ENCODE data around the gene TOP2B.

TOP2B gene

DNA sequence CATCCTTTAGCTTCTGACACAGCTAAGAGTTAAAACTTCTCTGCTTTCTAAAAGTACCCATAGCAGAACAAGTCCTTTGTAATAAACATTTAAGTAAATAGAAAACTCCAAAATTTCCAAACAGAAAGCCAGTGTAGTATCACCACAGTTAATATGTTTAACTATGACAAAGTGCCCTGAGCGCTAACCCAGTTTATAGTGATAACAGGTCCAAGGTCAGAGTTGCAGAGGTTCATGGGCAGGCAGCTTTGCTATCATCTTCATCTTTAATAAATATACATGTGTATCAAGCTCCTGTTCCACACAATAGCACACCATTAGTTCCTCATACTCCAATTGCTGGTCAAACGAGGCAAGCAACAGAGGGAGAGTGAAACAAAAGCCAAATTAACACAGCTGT is 12.4 kb upstream of the TOP2B start:
- DNase-seq (ENCODE audit: low spot score) = no peak

DNA sequence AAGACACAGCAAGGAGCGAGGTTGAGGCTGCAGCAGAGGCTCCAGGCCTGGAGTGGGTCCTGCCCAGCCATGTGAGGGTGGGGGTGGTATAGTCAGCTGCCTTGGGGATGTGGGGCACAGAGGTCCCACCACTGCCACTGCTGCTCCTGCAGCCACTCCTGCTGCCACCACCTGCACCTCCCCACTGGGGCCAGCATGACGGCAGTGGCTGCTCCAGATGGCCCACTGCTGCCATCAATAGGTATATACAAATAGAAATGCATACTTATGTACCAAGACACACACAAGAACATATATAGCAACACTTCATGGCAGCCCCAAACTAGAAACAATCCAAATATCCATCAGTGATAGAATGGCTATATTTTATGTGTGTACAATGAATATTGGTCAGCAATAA is 10.0 kb upstream of the TOP2B start:
- DNase-seq (ENCODE audit: low spot score) = no peak

DNA sequence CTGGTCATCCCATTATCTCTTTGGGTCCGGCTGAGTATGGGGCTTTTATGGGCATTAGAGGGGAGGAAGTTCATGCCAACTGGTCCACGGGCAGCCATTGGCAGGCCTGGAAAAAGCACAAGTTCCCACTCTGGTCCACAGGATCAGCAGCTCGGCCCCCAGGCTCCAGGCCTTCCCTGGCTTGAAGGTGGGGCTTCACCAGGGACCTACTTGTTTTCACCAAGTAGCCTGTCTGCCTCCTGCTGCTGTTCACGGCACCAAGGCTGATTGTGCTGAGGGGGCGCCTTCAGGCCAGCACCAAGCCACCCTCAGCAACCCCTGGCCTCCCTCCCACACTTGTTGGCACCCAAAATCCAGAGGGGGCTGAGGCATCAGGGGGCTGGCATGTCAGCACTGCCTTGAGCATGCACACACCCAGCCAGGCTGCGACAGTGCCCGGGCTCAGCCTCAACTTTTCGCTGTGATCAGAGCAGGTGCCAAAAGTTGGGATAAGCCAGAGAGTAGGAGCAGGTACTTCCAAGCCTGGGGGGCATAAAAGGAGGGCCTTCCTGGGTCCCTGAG is 9.1 kb upstream of the TOP2B start:
- DNase-seq (ENCODE audit: low spot score) = no peak

DNA sequence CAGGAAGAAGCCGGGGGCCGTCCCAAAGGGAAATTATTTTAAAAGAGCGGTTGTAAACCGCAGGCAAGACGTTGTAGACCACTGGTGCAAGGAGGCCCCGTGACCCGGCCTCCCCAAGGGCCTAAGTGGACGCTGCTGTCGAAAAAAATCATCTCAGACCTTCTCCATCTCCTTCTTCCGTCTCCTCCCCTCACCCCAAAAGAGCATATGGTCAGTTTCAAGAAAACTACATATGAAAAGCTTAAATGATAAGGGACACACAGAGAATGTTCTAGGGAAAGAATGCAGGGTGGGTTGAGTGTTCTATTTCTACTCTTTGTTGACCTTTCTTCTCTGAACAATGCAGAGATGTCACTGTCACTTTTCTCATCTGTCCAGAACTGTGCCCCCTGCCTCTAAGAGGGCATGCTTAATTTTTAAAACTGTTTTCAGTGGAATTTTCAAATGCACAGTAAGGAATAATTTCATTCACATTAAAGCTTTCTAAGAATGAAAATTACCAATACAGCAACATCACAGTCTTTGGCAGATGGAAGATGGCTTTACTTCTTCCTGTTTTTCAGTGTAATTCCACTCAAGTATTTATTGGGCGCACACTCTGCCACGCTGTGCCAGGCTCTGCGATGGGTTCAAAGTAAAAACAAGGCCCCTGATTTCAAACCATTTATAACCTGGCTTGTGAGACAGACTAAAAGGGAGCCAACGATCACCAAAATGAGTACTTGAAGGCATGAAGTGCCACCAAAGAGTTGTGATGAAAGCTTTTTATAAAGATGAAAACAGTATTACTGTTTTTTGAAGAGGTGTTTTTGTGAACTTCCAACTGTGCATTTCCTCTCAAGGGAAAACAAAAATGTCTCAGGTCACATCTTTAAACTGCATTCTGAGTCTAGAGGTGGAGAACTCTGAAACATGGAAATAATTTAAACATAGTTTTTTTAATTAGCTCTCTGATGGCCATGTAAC is 891 bp upstream of the TOP2B start:
- no peak for DNase-seq (ENCODE audit: low spot score)

DNA sequence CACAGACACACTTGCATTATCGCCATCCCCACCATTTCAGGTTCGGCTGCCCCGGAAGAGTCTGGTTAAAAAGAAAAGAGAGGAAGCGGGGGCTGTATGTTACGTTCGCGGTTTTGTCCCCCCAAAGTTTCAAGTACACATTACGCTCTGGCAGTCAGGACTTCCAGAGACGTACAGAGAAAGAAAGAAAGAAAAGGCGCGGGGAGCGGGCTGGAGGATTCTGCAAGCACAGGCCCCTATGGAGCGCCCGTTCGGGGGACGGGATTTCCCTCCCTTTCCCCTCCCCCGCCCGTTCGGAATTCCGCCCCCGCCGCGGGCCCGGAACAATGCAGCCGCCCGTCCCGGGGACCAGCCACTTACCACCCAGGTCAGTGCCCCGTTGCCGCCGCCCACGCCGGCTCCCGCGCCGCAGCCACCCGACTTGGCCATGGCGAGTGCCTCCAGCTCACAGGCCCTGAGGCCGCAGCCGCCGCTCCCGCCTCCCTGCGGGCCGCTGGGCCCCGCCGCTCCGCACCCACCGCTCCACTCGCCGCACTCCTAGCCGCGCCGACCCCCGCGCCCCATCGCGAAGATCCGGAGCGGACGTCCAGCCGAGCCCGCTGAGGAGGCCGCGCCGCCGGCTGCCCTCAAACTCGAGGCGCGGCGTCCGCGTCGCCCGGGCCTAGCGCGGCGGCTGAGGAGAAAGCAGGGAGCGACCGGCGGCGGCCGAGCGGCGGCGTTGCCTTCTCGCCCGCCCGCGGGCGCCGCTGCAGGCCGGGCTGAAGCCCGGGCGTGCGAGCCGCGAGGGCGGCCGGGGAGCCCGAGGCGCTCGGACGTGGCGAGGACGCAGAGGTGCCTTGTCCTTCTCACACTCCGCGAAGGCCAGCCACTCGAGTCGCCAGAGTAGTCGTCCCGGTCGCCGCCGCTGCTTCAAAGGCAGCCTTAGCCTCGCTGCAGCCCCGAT is 567 bp downstream of the TOP2B start:
- peak; percentile 67 for DNase-seq (ENCODE audit: low spot score)

DNA sequence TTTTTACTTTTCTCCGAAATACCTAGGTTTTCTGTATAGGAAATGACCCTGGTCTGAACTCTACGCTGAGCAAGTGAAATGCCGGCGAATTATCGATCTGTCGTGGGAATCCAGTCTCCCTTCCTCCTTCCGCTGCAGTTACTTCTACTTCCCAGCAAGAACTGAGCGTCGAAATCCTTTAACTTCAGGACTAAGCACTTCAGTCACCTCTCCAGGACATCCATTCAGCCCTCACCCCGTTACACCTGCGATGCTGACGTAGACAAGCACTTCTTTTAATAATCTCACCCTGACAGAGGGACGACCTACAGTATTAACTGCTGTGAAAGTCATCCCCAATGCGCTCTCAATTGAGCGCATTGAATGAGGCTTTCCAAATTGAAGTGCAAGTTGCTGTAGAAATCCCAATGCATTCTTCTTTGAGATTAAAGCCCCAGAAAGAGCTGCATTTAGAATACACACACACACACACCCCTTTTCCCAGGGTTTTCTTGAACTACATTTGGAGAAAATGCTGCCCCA is 1.3 kb downstream of the TOP2B start:
- peak; percentile 54 for DNase-seq (ENCODE audit: low spot score)

DNA sequence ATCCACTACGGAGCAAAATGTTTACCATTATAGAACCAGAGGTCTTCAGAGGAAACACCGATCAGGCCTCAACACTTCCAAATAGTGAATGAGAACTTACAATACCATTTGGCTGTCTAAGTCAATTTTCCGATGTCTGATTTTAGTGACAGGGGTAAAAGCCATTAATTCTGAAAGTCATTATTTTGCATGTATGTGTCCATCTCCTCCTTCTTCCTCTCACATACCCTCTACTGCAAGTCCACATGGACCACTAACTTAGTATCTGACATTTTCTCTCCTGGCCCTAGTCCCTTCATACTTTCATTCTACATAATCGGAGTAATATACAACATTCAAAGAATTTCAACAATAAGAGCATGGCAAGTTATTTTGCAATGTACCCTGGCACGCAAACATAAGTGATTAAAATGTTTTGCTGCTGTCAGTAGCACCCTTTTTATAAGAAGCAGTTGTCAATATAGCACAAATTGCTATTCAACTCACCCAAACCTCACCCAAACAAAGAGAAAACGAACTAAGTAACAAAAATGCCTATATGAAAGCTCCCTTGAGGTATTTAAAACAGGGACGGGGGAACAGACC is 1.9 kb downstream of the TOP2B start:
- DNase-seq (ENCODE audit: low spot score) = no peak

DNA sequence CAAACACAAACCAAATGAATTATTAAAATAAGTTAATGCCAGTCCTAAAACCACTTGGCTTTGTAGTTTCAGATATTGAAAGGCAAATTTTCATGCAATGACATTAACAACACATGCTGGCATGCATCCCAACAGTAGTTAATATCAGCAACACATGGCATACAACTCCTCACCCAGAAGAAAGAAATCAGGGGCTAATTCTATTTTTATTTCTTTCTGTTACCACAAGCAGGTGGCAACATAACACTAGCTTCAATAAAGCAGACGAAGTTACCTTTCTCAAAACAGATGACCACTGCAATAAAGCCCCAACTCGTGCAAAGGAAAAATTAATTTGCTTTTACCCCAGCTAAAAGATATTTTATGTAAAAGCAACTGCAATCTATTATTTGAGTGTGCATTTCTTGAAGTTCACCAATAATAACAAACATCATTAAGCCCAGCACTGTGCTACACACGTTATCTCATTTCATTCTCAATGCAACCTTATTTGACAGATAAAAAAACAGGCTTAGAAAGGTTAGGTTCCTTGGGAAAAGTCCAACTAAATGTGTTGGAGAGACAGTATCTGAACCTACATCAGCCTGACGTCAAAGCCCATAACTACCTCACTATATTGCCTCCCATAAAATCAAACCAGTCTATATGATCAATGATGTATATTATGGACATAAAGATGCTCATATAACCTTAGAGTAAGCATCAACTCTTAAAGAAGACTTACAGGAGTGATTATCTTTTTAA is 2.8 kb downstream of the TOP2B start:
- no peak for DNase-seq (ENCODE audit: low spot score)

DNA sequence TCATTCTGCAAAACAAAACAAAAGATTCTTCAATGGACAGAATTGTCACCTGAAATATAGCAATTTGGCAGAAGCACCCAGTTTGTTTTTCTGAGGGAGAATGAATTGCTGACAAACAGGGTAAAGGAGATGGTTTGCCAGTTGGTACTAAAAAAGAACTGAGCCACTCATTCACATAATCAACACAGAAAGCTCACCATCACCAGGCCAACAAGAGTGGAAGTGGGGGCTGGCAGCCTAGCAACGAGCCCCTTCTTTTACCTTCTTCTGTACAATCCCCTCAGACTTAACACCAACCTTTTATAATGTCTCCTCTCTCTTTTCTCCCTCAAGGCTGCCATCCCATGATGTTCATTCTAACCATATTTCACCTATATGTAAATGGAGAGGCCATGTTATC is 5.9 kb downstream of the TOP2B start:
- DNase-seq (ENCODE audit: low spot score) = no peak

DNA sequence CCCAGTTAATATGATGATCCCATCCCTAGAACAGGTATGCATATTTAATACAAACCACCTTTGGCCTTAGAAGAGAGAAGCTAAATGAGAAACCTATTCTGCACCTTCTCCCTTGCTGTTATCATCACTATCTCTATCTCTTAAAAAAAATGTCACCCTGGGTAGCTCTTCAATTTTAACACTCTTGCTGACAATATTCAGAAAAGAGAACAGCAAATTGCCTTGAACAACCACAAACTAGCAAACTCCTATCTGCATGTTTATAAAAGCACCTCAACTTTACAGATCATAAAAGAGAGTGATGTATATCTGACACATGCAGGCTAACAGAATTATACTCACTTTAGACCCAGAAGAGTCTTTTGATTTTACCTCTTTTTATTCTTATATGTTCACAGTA is 7.4 kb downstream of the TOP2B start:
- no peak for DNase-seq (ENCODE audit: low spot score)

DNA sequence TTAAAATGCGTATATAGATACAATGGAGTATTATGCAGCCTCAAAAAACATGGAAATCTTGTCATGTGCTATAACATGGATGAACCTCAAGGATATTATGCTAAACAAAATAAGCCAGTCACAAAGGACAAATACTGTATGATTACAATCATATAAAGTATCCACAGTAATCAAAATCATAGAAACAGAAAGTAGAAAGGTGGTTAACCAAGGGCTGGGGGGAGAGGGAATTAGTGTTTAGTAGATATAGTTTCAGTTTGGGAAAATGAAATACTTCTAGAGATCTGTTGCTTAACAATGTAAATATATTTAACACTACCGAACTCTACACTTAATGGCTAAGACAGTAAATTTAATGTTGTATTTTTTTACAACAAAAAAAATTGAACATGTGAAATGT is 9.0 kb downstream of the TOP2B start:
- no peak for DNase-seq (ENCODE audit: low spot score)

DNA sequence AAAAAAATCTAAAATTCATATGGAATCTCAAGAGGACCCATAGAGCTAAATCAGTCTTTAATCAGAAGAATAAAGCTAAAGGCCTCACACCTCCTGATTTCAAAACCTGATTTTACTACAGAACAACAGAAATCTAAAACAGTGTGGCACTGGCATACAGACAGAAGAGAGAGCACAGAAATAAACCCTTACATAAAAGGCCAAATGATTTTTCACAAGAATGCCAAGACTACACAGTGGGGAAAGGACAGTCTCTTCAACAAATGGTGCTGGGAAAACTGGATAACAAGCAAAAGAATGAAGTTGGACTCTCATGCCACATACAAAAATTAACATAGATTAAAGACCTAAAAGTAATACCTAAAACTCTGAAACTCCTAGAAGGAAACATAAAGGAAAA is 10.1 kb downstream of the TOP2B start:
- DNase-seq (ENCODE audit: low spot score) = no peak

DNA sequence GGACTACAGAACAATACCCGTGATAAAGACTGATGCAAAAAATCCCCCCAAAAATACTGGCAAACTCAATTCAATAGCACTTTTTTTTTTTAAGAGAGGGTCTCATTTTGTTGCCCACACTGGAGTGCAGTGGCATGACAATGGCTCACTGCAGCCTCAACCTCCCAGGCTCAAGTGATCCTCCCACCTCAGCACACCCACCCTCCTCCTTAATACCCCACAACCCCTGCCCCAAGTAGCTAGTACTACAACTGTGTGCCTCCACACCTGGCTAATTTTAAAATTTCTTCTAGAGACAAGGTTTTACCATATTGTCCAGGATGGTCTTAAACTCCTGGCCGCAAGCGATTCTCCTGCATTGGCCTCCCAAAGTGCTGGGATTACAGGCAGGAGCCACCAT is 11.4 kb downstream of the TOP2B start:
- no peak for DNase-seq (ENCODE audit: low spot score)

DNA sequence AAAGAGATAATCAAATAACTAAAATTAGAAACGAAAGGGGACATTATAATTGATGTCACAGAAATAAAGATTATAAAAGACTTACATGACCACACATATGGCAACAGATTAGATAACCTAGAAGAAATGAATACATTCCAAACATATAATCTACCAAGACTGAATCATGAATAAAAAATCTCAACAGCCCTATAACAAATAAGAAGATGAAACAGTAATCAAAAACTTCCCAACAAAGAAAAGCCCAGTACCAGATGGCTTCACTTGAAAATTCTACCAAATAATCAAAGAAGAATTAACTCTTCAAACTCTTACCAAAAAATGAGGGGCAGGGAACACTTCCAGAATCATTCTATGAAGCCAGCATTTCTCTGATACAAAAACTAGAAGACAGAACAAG is 11.8 kb downstream of the TOP2B start:
- DNase-seq (ENCODE audit: low spot score) = no peak

DNA sequence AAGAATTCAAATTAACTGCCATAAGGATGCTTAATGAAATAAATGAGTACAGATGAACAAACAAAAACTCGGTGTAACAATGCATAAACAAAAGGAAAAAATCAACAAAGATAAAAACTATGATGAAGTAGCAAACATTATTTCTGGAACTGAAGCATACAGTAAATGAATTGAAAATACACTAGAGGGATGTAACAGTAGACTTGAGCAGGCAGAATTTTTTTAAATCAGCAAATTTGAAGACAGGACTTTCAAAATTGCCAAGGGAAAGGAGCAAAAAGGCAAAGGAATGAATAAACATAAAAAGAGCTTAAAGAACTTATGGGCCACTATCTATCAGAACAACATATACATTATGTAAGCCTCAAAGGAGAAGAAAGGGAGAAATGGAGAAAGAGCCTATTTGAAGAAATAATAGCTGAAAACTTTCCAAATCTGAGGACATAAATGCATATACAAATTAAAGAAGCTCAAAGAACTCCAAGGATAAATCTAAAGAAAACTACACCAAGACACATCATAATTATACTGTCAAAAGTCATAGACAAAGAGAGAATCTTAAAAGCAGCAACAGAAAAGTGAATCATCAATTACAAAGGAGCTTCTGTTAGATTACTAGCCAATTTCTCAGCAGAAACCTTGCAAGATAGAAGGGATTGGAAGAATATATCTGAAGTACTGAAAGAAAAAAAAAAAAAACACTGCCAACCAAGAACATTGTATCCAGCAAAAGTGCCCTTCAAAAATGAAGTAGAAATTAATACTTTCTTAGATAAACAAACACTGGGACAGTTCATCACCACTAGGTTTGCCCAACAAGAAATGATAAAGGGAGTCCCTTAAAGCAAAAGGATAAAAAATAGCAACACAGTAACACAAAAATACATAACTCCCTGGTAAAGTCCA is 15.5 kb downstream of the TOP2B start:
- no peak for DNase-seq (ENCODE audit: low spot score)

DNA sequence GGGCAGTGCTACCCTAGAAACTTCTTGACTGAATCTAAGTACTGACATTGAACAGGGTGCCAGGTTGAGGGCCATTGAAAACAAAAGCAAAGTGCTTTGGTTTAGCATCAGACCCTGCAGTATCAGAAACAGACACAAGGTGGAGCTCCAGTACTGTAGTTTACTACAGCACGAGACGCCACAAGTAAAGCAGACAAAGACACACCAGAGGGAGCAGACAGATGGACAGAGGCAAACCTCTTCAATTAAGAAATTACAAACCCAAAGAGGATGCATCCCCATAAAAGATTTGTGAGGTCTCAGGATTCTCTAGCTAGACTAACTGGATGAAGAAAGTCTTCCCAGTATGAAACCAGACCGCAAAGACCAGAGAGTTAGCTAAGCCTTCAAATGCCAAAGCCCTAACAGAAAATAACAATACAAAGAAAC is 16.6 kb downstream of the TOP2B start:
- peak; percentile 79 for DNase-seq (ENCODE audit: low spot score)

DNA sequence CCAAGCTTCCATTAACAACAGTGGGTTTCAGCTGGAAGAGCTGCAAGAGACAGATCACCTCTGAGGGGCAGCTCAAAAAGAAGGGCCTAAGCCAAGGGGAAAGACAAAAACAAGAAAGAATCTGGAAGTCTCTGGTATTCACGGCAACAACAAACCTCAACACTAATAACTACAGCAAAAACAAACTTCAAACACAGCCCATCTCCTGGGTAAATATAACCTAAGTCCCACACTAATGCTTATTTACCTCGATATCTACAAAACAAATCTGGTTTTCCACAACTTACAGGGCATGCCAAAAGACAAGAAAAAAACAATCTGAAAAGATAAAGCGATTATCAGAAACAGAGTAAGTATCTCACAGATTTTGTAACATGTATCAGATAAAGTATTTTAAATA is 29.7 kb downstream of the TOP2B start:
- DNase-seq (ENCODE audit: low spot score) = no peak

DNA sequence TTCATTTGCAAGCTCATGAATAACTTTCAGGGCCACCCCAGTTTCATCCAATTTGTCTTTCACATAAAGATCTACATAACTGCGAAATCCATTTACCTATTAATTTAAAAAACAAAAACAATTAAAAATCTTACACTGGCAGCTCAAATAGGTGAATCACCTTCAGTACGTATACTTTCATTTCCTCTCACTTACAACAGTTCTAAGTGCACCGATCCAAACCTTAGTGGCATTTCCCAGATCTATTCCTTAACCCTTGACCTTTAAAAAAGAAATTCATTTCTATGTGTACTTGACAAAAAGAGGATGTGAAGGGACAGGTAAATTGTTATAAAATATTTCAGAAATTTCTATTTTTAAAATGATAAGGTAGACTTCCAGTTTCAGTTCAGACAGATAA is 30.8 kb downstream of the TOP2B start:
- DNase-seq (ENCODE audit: low spot score) = no peak

DNA sequence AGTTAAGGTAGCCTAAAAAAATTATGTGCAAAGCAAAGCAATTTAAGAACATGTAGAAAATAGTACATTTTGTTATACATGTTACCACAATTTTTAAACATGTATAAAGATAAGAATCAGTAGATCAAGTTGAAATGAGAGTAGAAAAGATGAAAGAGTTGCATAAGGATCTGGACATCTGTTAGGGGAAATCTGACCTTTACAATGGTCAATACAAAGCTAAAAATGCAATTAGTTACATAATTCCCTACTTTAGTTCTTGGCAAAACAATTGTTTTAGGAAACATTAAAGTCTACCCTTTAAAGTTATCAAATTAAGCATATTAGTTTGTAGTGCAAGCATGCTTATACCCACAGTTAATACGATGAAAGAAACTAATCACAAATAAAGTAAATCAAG is 32.7 kb downstream of the TOP2B start:
- no peak for DNase-seq (ENCODE audit: low spot score)

DNA sequence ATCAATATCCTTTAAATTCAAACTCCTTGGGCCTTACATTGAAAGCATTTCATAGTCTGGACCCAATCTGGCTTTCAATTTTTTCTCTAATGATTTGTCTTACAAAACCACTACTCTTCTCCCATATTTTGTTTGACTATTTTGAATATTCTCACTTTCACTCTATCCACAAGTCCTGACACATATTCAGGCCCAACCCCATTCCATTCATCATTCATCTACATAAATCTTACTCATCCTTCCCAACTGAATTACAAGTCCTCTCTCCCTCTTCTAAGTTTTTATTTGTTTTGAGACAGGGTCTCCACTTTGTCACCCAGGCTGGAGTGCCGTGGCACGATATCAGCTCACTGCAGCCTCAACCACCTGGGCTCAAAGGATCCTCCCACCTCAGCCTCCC is 43.6 kb downstream of the TOP2B start:
- no peak for DNase-seq (ENCODE audit: low spot score)
